HG03442 (cell line): ENCODE measurements around the gene ZNF213.

ENCODE experiments used
- ATAC-seq: cut with Tn5 transposase; IDR thresholded peaks from one replicate; pipeline ENCODE4 v1.9.1; 2021; ENCODE audit warnings: mild to moderate bottlenecking, moderate library complexity; ENCODE audit not compliant: unreplicated experiment

The ZNF213 gene

DNA sequence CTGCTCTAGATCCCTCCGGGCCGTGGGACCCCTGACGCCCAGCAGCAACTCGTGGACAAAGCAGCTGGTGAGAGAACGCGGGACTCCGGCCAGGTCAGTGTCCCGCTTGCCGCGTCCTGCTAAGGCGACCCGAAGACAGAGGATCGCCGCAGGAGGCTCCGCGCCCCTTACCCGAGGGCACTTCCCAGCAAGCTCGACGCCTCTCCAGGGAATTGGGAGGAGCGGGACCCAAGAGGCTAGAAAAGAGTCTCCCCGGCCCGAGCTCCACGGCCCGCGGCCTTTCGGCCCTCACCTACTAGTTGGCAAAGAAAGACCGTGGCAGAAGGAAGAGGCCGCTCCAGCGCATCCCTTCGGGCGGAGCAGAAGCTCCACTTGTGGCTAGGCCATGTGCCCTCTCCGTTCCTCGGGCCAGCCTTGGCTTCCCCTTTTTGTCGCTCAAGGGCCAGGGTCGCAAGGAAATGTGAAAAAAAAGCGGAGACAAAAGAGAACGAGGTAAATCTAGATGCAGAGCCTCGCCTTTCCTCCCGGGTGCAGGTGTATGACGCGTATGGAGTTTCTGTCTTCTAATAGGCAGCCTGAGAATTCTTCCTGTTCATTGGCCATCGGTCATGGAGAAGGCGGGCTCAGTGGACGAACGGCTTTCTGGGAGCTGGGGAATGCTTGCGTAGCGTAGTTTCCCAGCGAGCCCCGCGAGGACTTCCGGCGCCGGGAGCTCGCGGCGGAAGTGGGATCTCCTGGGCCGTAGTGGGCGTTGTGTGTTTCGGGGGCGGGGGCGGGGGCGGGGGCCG lies at the start of gene ZNF213:
TSS of gene ZNF213 (plus strand) at position 692 of the 788 bp plus-strand sequence. CDS start 2,252 bp downstream, outside the sequence.
- ATAC-seq: peak; percentile 79

GRCh38 chr16:3085868-3086595 lies 48.8 kb upstream of the ZNF213 start:
- no peak for ATAC-seq

DNA sequence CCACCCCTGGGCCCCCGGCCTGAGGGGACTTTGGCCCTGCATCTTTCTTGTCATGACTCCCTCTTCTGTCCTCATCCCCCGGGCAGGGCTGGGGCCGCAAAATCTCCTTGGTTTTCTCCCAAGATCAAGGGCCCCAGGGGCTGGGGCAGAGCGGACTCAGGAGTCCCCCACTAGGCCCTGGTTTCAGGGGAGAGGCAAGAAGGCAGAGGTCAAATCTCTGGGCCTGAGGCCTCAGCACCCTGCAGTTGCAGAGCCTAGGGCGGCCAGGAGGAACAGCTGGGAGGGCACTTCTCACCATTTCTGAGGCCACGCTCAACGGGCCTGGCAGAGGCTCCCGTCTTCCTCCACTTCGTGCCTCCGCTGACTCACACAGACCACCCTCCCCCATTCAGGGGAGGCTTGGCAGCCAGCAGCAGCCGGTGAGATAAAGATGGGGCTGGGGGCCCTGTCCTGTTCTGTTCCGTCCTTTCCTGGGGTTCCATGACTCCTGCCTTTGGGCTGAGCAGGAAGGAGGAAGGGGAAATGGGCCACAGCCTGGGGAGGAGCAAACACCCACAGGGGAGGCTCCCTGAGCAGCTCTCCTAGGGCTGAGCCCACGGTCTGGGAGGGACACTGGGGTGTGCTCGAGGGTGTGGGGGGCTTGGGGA lies 48.1 kb upstream of the ZNF213 start:
- ATAC-seq: no peak

GRCh38 chr16:3087243-3088235 lies 47.3 kb upstream of the ZNF213 start:
- ATAC-seq: no peak

DNA sequence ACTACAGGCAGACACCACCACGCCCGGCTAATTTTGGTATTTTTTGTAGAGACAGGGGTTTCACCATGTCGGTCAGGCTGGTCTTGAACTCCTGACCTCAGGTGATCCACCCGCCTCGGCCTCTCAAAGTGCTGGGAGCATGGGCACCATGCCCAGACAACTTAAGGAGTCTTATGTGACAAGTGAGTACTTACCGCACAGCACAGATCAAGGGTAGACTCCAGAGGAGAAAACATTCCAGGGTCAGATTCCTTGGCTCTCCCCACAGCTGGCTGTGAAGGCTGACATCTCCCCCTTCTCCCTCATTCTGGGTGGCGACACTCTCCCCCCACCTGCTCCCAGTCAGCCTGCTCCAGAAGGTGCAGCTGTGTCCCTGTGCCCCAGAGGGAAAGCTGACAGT lies 46.4 kb upstream of the ZNF213 start:
- ATAC-seq: no peak

- ATAC-seq: no peak
Measured at GRCh38 chr16:3088925-3089716, 45.7 kb upstream of the ZNF213 start.

GRCh38 chr16:3089717-3090592 lies 44.9 kb upstream of the ZNF213 start:
- no peak for ATAC-seq

DNA sequence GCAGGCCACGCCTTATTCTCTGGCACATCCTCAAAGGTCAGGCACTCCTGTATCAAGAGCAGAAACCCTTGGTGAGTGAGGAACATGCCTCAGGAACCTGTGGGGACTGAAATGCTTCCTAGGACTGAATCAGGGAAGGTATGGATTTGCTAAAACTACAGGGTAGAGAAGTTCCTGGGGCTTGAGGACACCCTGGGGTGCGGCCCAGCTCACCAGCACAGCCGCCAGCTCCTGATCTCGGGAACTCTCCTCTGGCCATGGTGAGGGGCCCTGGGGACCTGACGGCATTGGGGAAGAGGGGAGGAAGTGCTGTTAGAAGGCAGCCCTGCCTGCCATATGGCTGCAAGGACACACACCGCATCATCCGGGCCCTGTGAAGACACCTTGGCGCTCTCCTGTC lies 43.3 kb upstream of the ZNF213 start:
- ATAC-seq: no peak

DNA sequence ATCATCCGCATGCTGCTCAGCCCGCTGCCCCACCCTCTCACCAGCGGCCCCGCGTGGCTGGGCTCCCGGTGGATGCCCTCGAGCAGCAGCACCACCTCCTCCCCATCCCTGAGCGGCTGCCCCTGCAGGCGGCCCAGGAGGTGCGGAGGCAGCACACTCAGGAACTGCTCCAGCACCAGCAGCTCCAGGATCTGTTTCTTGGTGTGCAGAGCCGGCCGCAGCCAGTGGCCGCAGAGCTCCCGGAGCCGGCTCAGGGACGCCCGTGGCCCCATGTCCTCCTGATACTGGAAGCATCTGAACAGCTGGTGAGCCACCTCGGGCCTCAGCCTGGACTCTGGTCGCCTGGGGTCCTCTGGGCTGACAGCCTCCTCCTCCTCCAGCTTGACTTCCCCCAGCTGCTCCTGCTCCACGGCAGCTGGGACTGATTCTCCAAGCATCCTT lies 42.3 kb upstream of the ZNF213 start:
- ATAC-seq: no peak

- ATAC-seq: no peak
Measured at GRCh38 chr16:3094289-3095027, 40.4 kb upstream of the ZNF213 start.

- peak; percentile 67 for ATAC-seq
Measured at GRCh38 chr16:3095869-3096268, 39.0 kb upstream of the ZNF213 start.

GRCh38 chr16:3096362-3096761 lies 38.5 kb upstream of the ZNF213 start:
- ATAC-seq: no peak

DNA sequence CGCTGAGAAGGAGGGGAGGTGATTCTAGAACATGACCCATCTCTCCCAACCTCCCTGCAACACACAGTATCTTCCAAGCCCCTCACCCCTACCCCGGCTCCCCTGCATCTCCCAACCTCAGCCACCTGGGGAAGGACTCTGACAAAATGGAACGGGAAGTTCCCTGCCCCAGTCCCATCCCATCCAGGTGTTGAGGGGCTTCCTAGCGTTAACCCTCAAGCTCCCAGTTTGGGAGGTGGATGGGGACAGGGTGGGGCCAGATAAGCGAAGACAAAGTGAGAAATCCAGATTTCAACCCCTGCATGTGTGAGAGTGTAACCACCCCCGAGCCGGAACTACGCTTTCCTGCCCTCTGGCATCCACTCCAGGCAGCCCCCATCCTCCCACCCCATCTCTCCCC lies 37.6 kb upstream of the ZNF213 start:
- no peak for ATAC-seq

DNA sequence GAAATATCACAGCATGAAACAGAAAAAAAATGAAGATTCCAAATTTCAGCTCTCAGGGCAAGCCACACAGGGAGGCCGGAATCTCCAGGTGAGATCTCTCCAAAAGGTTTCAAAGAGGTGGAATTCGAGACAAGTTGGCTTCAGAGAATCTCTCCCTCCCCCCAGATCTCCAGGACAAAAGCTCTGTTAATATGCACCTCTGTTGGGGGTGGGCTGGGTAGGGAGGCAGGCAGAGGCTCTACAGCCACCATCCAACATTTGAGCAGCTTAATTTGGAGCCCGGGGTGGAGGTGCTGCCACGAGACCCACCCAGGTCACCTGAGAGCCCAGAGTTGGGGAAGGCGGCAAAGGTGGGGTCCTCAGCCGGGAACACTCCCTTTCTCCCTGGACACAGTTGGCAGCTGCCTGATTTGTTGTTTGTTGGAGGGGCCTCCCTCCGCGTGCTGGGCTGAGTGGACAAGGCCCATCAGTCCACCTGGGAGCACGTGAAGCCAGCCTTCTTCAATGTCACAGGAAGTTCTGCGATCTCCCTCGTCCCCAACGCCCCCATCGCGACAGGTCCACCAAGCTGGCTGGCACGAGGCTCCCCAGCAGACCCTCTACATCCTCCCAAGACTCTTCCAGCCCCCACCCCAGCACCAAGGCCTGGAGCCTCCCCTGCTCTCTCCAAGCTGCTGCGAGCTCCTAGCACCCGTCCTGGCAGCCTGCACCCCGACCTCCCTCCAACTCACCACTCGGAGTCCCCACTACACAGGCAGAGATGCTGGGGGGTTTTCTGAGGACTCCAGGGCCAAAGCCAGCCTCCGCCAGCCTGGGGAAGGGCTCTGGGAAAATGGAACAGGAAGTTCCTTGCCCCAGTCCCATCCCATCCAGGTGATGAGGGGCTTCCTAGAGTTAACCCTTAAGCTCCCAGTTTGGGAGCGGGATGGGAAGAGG lies 36.1 kb upstream of the ZNF213 start, which contains the start of gene ZSCAN10:
TSS of gene ZSCAN10 (minus strand) at position 836 of the 936 bp plus-strand sequence. CDS start 6,357 bp downstream, outside the sequence.
- no peak for ATAC-seq

- no peak for ATAC-seq
Measured at GRCh38 chr16:3099395-3099731, 35.5 kb upstream of the ZNF213 start.

DNA sequence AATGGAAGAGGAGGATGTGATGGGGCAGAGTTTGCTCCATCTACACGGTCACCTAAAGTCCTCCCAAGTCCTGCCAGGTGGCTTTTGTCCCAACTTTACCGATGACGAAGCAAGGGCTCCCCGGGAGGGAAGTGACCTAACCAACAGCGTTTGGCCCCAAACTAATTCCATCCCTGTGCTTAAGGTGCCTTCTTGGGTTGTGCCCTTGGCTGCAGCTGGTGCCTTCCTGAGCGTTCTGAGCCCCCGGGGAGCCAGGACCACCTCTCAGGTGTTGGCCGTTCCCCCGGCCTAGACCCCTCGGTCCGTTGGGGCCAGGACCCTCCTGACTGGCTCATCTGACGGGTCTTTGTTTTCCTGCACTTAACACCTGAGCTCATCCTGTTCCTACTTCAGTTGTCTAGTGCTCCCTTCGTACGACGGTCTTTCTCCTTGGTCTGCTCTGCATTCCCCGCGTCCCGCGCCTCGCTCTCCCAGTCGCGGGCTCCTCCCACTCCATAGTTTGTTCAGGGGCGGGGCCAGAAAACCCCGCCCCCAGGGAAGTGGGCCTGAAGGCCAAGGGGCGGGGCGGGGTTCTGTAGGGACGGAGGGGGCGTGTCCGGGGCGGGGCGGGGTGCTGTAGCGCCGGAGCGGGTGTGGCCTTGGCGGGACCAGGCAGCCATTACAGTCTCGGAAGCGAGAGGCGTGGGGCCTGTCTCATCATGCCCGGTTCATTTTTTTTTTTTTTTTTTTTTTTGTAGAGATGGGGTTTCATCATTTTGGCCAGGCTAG lies 34.9 kb upstream of the ZNF213 start:
- peak; percentile 53 for ATAC-seq
